GM12878 (cell line): ENCODE results near the gene PCNX1. TPM values are rescaled to one million over a fixed set of nuclear protein-coding genes. Genes with fewer than 3 reads are reported as not detected.

ENCODE experiments used
- ATAC-seq: fragments of 200-7000 bp; cut with Tn5 transposase; 3 replicates; pipeline ENCODE4 v1.9.1; 2020; ENCODE audit warnings: mild to moderate bottlenecking, moderate library complexity
- BruUV-seq: library from RNA; stranded (reverse); fragments of 400-500 nt; replicated peaks from 2 replicates; lab custom pipeline; 2021; lab: Mats Ljungman, UMichigan
- CTCF ChIA-PET: fragments of 300-600 bp; sonication (Branson Sonifier 250); formaldehyde crosslinking; extraction: SDS; loops from one replicate; lab custom pipeline; 2021; ENCODE audit warnings: inconsistent platforms; lab: Yijun Ruan, JAX
- POLR2A ChIA-PET: fragments of 350-600 bp; formaldehyde crosslinking; extraction: SDS; loops from one replicate; lab custom pipeline; 2021; ENCODE audit warnings: inconsistent platforms; lab: Charles Lee
- RAD21 ChIA-PET: fragments of 300-600 bp; sonication (Branson Sonifier 250); formaldehyde crosslinking; loops from one replicate; lab custom pipeline; 2023; ENCODE audit warnings: antibody characterized with exemption; ENCODE audit not compliant: unreplicated experiment; lab: Charles Lee
- SMC1A ChIA-PET: fragments of 300-600 bp; sonication (Branson Sonifier 250); formaldehyde crosslinking; loops from one replicate; lab custom pipeline; 2023; ENCODE audit not compliant: unreplicated experiment, uncharacterized antibody; lab: Charles Lee
- DNase-seq: peaks from one replicate; pipeline ENCODE4 v3.0.0-alpha.2; 2011; ENCODE audit warnings: low read depth, low spot score
- FAIRE-seq: peaks from 3 replicates; lab custom pipeline; 2011; peaks lifted over from hg19 to GRCh38; lab: Jason Lieb, UNC
- H2AFZ ChIP-seq: 2 replicates; pipeline ENCODE4 v1.6.0; 2011; ENCODE audit warnings: low read depth, low read length, control low read depth; ENCODE audit not compliant: control insufficient read depth
- H3K27ac ChIP-seq: 2 replicates; pipeline ENCODE4 v1.5.1; 2011; ENCODE audit warnings: control low read depth; ENCODE audit not compliant: control insufficient read depth, insufficient read depth
- H3K27me3 ChIP-seq, 2 experiments: replicated peaks in 1 of 2; 2 replicates each; pipeline versions ENCODE4 v1.6.0 to v1.6.1; 2011; ENCODE audit warnings: low read length in 1 of 2; ENCODE audit not compliant: control insufficient read depth in 2 of 2, insufficient read depth in 2 of 2
- H3K36me3 ChIP-seq, 2 experiments: 2 replicates each; pipeline ENCODE4 v1.5.1; 2011; ENCODE audit warnings: low read length in 1 of 2; ENCODE audit not compliant: control insufficient read depth in 2 of 2, insufficient read depth in 2 of 2
- H3K4me1 ChIP-seq: 2 replicates; pipeline ENCODE4 v1.6.1; 2011; ENCODE audit warnings: mild to moderate bottlenecking, low read length, moderate library complexity, mixed read lengths; ENCODE audit not compliant: control insufficient read depth, insufficient read depth
- H3K4me2 ChIP-seq: 2 replicates; pipeline ENCODE4 v1.6.0; 2011; ENCODE audit warnings: control low read depth; ENCODE audit not compliant: control insufficient read depth, insufficient read depth
- H3K4me3 ChIP-seq: fragments of 200-600 bp; sonication (generic); 2 replicates; pipeline ENCODE4 v1.5.1; 2016
- H3K79me2 ChIP-seq: 2 replicates; pipeline ENCODE4 v1.6.0; 2011; ENCODE audit warnings: low read length; ENCODE audit not compliant: control insufficient read depth, insufficient read depth
- H3K9ac ChIP-seq: 2 replicates; pipeline ENCODE4 v1.8.0; 2011; ENCODE audit warnings: low read length, control low read depth, mixed read lengths; ENCODE audit not compliant: control insufficient read depth, insufficient read depth
- H3K9me3 ChIP-seq: replicated peaks from 3 replicates; pipeline ENCODE4 v1.5.1; 2011; ENCODE audit warnings: mild to moderate bottlenecking, low read length; ENCODE audit not compliant: control insufficient read depth, insufficient read depth
- H4K20me1 ChIP-seq: 2 replicates; pipeline ENCODE4 v1.6.0; 2011; ENCODE audit not compliant: control insufficient read depth, insufficient read depth
- IKZF2 ChIP-seq, 2 experiments: fragments of 450-650 bp; IDR thresholded peaks; 2 replicates each; pipeline ENCODE4 v1.6.1; 2017; ENCODE audit warnings: mild to moderate bottlenecking in 2 of 2, moderate library complexity in 2 of 2
- NFYA ChIP-seq: IDR thresholded peaks from 2 replicates; pipeline ENCODE4 v1.6.1; 2011; ENCODE audit warnings: low read depth, mild to moderate bottlenecking, low read length, improper control_type of control experiment, borderline replicate concordance
- SMAD5 ChIP-seq: IDR thresholded peaks from 2 replicates; pipeline ENCODE4 v1.6.1; 2016; ENCODE audit warnings: antibody characterized with exemption, low read depth
- ZNF687 ChIP-seq: fragments of 450-650 bp; IDR thresholded peaks from 2 replicates; pipeline ENCODE4 v1.6.1; 2017; ENCODE audit warnings: mild to moderate bottlenecking, moderate library complexity
- WGBS: methylation state at CpG from one replicate; pipeline ENCODE4 v1.1.6; 2016; ENCODE audit warnings: low lambda C conversion rate; ENCODE audit not compliant: insufficient replicate concordance, insufficient coverage; ENCODE audit errors: missing lambda C conversion rate; 5-methylcytosine and 5-hydroxymethylcytosine counted together
- in situ Hi-C: fragments of 300-500 bp; cut with MboI; formaldehyde crosslinking; loops from 9 replicates; pipeline ENCODE4 v1.14.3; 2018; ENCODE audit warnings: mixed read lengths
- intact Hi-C: fragments of 100-400 bp; cut with micrococcal nuclease; formaldehyde crosslinking; loops from one replicate; pipeline ENCODE4 v1.14.2; 2022; ENCODE audit not compliant: unreplicated experiment
- polyA plus RNA-seq, 11 experiments: library from polyadenylated mRNA; depleted of rRNA in 4 of 11; unstranded in 6 of 11; stranded (reverse) in 5 of 11; fragments of >200 nt; fragmentation: Nextera tagmentation in 4 of 11; fragmentation: Illumina TruSeq in 1 of 11; extraction: Ambion mirVana in 4 of 11; extraction: Trizol in 1 of 11; gene quantifications; 1 replicate in 1 of 11; 2 replicates in 10 of 11; pipeline versions ENCODE4 v1.2.1 to v1.2.3, GENCODE V29; 2011 to 2016; ENCODE audit warnings: inconsistent platforms in 2 of 11, missing spikeins in 2 of 11, low read depth in 1 of 11
- total RNA-seq, 4 experiments: library from RNA; depleted of rRNA in 3 of 4; stranded (reverse); fragments of >200 nt in 3 of 4; fragmentation: Illumina TruSeq in 1 of 4; extraction: Trizol in 1 of 4; gene quantifications; 2 replicates each; pipeline versions ENCODE4 v1.2.1 to v1.2.3, GENCODE V29; 2013 to 2021

The PCNX1 gene
- total and polyA plus RNA-seq, 10 of the 15 experiments (the other 5 are each of a cell fraction or from before 2014, with no cell fraction given) = 4.6 to 53.9 (median 20.5) TPM

- no peaks in the 10 kb centered on the region for H3K36me3 ChIP-seq
- no peaks in the 10 kb centered on the region for H3K79me2 ChIP-seq
- no peak overlapping the region for H3K4me3 ChIP-seq
- H3K4me1 ChIP-seq = no peaks in the 10 kb centered on the region
- ATAC-seq = no peak
- H3K4me2 ChIP-seq = no peak overlapping the region
- H3K9ac ChIP-seq = no peak overlapping the region
- no peaks in the 10 kb centered on the region for H3K9me3 ChIP-seq
- no peak overlapping the region for H3K27ac ChIP-seq
- SMC1A ChIA-PET = no interaction called here
- TF ChIP-seq IKZF2 (IDR thresholded peaks at IDR 0.05) = no peak
- TF ChIP-seq NFYA = no peak
- TF ChIP-seq SMAD5 = no peak
- TF ChIP-seq ZNF687 = no peak
- TF ChIP-seq, all 136 proteins: peak for 0
- RAD21 ChIA-PET = interaction anchor here (0.6 kb wide), 2 partner anchors 102 to 470 kb away, joined by 3 to 4 read pairs; no protein-coding TSS in a partner anchor
- in situ Hi-C loops = no loop called here
- FAIRE-seq (no peak), DNase-seq (no peak)
- intact Hi-C loops = no loop called here
- WGBS = 61% methylated on average over 4 of the region's 4 CpGs
- POLR2A ChIA-PET = no interaction called here
- CTCF ChIA-PET = interaction anchor here (0.7 kb wide), 1 partner anchor 10 kb away, joined by 4 read pairs; no protein-coding TSS in a partner anchor
- BruUV-seq = no TSS peak
- Histone ChIP-seq H2AFZ (no peak overlapping the region), H4K20me1 (no peaks in the 10 kb centered on the region), H3K27me3 (no peaks in the 10 kb centered on the region)
Measured at GRCh38 chr14:71005076-71005475, 97.8 kb downstream of the PCNX1 start.
